Progenitor cell of endocrine pancreas (in vitro differentiated cells): ENCODE measurements around the gene CDK11B. TPM values are rescaled to one million over a fixed set of nuclear protein-coding genes. Genes with fewer than 3 reads are reported as not detected.

ENCODE experiments used
- DNase-seq: peaks from one replicate; pipeline ENCODE4 v3.0.0; 2021; ENCODE audit warnings: low spot score; ENCODE audit not compliant: unreplicated experiment
- H3K27ac Mint-ChIP-seq: 2 replicates; pipeline ENCODE4 v1.8.0; 2021; ENCODE audit warnings: mild to moderate bottlenecking, moderate library complexity, mixed read lengths
- H3K27me3 Mint-ChIP-seq: 2 replicates; pipeline ENCODE4 v1.8.0; 2021; ENCODE audit warnings: mixed read lengths
- H3K36me3 Mint-ChIP-seq: 2 replicates; pipeline ENCODE4 v1.8.0; 2022; ENCODE audit warnings: mixed read lengths; ENCODE audit not compliant: insufficient read depth
- H3K4me1 Mint-ChIP-seq: 2 replicates; pipeline ENCODE4 v1.8.0; 2021; ENCODE audit warnings: low read depth, mixed read lengths
- H3K4me3 Mint-ChIP-seq: 2 replicates; pipeline ENCODE4 v1.8.0; 2021; ENCODE audit warnings: low read depth, mild to moderate bottlenecking, moderate library complexity, mixed read lengths
- H3K9me3 Mint-ChIP-seq: 2 replicates; pipeline ENCODE4 v1.8.0; 2021; ENCODE audit warnings: low read depth, mixed read lengths
- CTCF ChIP-seq: fragments of 200-600 bp; sonication (generic); IDR thresholded peaks from one replicate; pipeline ENCODE4 v1.5.0; 2021; ENCODE audit warnings: antibody characterized with exemption, mild to moderate bottlenecking; ENCODE audit not compliant: unreplicated experiment
- total RNA-seq: library from RNA; stranded (reverse); gene quantifications from 2 replicates; pipeline ENCODE4 v1.2.1, GENCODE V29; 2021

Gene CDK11B
- total RNA-seq, 1 donor from 2014 or later: 28.7 TPM

DNA sequence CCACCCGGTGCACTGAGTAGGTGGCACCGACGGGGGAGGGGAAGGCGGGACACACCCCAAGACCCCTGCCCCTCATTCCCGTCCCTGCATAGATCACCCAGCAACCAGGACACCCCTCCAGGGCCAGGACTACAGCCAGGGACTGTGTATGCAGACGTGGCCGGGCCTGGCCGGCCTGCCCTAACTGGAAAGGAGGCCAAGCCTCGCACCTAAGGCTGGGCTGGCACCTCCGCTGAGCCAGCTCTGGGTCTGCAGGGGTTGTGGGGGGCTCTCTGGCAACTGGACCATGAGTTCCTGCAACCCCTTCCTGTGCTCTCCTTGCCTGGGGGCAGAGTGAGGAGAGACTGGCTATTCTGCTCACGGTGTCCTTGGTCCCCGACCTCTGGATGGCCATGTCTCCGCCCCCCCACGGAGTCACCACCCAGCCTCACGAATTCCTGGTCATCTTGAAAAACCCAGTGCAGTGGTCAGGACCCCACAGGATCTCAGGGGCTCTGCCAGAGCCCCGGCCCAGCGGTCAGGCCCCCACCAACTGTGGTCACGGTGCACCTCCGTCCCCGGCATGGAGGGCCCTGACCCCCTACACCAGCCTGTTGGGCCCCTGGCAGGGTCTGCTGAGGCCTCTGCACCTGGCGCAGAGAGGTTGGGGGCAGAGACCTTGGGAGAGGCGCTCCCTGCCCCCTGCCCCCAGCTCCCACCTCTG, 57.8 kb downstream of the CDK11B start:
- DNase-seq: no peak
- H3K27ac Mint-ChIP-seq: no peak overlapping the region
- peaks cover 47% of the 10 kb centered on the region for H3K27me3 Mint-ChIP-seq
- H3K9me3 Mint-ChIP-seq: no peaks in the 10 kb centered on the region
- H3K36me3 Mint-ChIP-seq: no peaks in the 10 kb centered on the region
- peaks cover 3% of the 10 kb centered on the region for H3K4me1 Mint-ChIP-seq
- no peak for TF ChIP-seq CTCF
- peak overlapping the region; percentile 55 for H3K4me3 Mint-ChIP-seq

DNA sequence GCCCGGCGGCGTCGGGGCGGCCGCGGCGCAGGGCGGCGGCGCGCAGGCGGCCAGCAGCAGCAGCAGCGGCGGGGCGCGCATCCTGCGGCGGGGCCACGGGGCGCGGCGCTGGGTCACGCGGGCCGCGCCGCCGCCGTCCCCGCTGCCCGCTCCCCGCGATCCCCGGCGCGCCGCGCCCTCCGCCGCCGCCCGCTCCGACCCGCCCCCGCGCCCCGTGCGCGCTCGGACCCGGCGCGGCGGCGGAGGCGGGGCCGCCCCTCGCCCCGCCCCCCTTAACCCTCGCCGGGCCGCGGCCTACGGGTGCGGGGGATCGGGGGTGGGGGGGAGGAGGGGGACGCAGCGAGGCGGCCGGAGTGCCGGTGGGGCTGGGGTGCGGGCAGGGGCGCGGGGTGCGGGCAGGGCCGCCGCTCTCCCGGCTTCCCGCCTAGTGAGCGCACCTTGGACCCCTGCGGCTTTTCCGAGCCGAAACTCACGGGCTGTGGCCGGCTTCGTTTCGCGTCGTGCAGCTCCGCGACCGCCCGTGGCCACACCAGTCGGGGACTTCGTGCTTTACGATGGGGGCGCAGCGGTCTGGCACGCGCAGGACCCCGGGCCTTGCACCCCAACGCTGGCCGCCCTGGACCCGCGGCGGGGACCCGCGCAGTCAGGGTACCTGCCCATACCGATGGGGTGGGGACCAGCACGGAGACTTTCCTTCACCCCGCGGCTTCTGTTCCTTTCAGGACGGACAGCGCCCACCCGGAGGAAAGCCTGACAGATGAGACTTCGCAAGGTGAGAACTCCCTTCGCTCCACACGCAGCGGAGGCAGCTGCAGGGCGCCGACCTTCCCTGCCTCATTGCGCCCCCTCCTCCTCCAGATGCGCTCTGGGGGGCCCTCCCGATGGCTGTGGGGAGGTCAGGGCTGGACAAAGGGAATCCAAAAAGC, 58.6 kb downstream of the CDK11B start, which contains the start of gene FNDC10:
Gene FNDC10 (minus strand): TSS at position 201 of the 926 bp plus-strand sequence. CDS start 120 bp downstream, at position 81.
- no peaks in the 10 kb centered on the region for H3K36me3 Mint-ChIP-seq
- no peak for TF ChIP-seq CTCF
- peaks cover 3% of the 10 kb centered on the region for H3K4me1 Mint-ChIP-seq
- no peak for DNase-seq
- peak within 1 kb of the TSS; percentile 72 for H3K4me3 Mint-ChIP-seq
- peak within 1 kb of the TSS; percentile 85 for H3K27ac Mint-ChIP-seq
- no peaks in the 10 kb centered on the region for H3K9me3 Mint-ChIP-seq
- H3K27me3 Mint-ChIP-seq: peaks cover 47% of the 10 kb centered on the region

DNA sequence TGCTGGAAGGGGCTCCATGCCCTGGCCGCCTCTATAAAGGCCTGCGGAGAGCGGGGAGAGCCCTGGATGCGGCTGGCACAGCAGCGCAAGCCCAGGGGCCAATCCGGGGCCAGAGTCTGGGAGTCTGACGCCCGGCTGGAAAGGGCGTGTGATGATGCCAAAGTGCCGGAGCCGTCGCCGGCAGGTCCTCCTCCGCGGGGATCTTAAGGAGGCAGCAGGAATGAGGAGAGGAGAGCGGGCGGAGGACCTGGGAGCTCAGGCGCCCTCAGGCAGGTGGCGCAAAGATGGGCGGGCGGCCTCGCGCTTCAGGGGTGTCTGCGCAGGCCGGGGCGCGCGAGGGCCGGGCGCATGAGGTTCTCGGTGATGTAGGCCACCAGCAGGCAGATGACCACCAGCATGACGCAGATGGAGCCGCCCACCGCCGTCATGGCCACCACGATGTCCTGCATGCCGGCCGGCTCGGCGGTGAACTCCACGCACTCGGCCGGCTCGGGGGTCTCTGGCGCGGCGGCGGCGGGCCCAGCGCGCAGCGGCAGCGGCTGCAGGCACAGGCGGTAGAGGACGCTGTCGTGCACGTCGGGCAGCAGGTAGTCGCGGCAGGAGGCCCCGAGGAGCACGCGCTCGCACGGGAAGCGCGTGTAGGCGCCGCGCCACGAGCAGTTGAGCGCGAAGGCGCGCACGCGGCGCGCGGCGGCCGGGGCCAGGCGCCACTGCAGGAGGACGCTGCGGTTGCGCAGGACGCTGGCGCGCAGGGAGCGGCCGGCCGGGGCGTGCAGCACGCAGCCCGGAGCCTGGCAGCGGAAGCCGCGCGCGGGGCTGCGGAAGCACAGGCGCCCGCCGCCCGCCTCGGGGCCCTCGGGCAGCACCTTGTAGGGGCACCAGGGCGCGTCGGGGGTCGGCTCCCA, 59.5 kb downstream of the CDK11B start:
- H3K4me3 Mint-ChIP-seq: peak overlapping the region; percentile 72
- H3K9me3 Mint-ChIP-seq: no peaks in the 10 kb centered on the region
- H3K4me1 Mint-ChIP-seq: peaks cover 3% of the 10 kb centered on the region
- peaks cover 43% of the 10 kb centered on the region for H3K27me3 Mint-ChIP-seq
- peak; percentile 33 for TF ChIP-seq CTCF
- no peaks in the 10 kb centered on the region for H3K36me3 Mint-ChIP-seq
- peak overlapping the region; percentile 85 for H3K27ac Mint-ChIP-seq
- DNase-seq: no peak

GRCh38 chr1:1598720-1599029, 60.1 kb downstream of the CDK11B start:
- no peak for DNase-seq
- Mint-ChIP-seq H3K36me3 (no peaks in the 10 kb centered on the region), H3K27me3 (peaks cover 39% of the 10 kb centered on the region), H3K9me3 (no peaks in the 10 kb centered on the region), H3K4me1 (peaks cover 3% of the 10 kb centered on the region), H3K27ac (peak overlapping the region; percentile 85), H3K4me3 (peak overlapping the region; percentile 72)
- no peak for TF ChIP-seq CTCF
